GM03348 (cell line): ENCODE results near the gene NPHP4.

ENCODE experiments used
- DNase-seq: peaks from one replicate; pipeline ENCODE4 v3.0.0; 2012; ENCODE audit warnings: low spot score

Gene NPHP4

DNA sequence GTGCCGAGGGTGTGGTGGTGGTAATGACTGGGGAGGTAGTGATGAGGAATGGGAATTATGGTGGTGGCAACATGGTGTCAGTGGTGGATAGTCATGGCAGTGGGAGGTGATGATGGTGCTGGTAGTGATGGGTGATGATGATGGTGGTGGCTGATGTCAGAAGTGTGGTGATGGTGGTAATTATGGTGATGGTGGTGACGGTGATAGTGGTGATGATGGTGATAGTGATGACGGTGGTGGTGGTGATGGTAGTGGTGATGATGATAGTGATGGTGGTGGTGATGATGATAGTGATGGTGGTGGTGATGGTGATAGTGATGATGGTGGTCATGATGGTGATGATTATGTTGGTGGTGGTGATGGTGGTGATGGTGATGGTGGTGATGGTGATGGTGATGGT, 162.8 kb downstream of the NPHP4 start:
- no peak for DNase-seq

DNA sequence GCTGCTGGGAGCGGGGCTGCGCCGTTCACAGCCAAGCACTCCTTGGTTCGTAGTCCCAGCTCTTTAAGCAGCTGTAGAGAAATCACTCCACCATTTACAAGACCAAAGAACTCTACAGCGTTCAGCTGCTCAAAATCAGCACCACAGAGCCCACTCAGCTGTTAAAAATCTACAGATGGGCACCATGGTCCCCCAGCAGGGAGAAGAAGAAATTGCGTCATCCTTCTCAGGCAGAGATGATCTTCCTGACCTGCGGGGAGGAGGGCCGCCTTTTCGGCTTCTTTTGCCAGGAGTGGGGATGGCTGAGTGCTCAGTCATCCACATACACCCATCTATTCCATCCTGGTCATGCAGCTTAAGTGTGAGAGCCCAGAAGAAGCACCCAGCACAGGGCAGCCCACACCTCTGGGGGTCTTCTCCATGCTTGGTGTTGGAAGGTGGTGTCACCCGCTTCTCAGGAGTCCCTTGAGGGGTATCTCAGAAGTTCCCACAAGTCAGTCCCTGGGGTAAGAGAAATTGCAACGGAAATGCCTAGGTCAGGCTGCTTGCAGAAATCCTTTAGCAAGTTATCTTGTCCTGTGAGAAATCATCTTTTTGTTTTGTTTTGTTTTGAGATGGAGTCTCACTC, 163.8 kb downstream of the NPHP4 start:
- DNase-seq, result no peak

DNA sequence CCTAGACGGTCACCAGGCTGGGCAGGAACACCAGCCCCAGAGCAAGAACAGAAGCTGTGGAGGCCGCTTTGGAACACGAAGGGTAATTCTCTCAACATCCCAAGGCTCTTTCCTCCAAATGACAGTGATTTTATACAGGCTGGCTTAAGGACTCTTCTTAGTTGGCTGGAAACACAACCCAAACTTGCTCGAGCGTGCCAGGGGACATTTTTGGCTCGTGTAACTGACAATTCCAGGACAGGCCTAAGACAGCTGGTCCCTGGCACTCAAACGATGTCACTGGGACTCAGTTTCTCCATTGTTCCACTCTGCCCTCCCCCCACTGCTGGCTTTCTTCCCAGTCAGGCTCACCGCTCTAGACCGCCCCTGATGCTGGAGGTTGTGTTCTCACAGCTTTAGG, 164.7 kb downstream of the NPHP4 start:
- no peak for DNase-seq

DNA sequence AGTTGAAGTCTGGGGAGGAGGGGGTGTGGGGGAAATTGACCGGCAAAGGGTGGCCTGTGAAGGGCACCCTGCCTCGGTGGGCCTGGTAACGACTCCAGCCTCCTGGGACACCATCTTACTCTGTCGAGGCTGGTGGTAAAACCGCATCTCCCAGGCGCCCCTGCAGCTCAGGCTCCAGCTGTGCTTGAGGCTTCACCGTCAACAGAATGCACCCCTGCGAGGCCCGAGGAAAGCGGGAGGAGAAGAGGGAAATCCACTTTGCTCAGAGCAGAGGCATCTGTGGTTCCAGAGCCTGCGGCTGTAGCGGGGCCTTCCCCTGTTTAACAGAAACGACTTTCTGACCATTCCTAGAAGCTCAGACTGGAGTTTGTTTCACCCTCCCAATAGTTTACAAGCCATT, 165.6 kb downstream of the NPHP4 start:
- no peak for DNase-seq

DNA sequence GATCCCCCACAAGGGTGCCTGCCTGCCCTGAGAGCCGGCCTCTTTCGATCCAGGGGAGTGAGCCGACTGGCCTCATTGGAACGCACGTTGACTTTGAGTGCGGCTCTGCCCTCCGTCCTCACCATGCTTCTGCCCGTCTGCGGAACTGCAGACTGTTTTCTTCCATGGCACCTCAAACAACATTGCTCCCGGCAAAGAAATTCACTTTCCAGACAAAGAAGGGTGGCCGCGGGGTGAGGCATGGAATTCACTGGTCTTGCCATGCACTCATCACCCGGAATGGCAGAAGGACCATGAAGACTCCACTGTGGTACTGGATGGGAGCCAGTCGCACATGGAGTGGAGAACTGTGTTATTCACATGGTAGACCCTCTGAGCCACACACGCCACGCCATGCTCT, 169.5 kb downstream of the NPHP4 start:
- DNase-seq, result no peak

DNA sequence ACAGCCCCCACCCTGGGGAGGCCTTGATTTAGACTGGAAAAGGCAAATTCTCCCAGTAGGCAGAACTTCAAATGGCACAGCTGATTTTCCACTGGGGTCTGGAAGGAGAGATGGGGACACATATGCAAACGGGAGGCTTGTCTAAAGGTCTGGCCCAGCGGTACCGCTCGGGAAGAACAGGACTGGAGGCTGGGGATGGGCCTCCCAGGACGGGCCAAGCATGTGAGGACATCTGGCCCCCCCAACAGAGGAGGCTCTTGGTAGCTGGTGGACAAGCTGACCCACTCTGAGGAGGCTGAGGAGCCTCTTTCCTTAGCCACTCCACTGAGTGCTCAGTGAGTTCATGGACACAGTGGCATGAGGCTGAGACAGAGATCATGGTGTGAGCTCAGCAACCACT, 170.0 kb downstream of the NPHP4 start:
- DNase-seq, result no peak

DNA sequence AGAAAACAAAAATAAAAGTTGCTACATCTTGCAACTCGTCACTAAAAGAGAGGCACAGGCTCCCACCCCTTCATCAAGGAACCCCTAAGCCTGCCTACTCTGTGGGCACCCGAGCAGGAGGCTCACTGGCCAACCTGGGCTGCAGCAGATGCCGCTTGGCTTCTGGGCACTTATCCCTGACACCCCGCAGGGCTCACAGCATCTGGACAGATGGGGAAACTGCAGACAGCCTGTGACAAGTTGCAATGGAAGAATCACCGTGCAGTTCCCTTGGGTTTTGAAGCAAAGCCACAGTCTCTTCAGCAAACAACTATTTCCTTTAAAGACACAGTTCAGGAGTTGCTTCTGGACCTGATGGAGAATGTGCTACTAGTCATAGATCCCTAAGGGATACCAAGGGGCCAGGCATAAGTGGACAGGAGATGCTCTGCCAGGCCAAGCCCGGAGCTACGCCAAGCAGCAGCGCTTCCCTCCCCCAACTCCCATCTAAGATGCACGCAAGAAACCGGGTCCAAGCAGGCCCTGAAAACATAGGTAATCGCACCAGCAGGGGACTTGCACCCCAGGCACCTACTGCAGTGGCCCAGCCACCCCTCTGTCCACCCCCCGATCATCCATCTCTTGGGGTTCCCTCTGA, 170.6 kb downstream of the NPHP4 start:
- no peak for DNase-seq

DNA sequence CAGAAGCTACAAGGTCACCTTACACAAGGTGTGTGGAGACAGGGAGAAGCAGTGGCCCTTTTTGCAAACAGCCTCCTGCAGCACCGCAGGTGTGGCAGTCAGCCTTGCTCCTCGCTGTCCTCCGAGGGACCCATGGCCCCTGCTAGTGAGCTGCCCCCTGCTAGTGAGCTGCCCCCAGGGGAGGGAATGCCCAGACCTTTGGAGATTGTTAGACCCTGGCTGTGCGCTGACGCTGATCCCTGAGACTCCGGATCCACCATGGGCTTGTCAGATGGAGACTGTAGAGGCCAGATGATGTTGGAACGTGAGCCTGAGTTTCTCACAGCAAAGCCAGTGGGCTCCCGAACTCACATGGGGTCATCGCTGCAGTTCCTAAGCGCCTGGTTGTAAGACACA, 172.2 kb downstream of the NPHP4 start:
- no peak for DNase-seq

DNA sequence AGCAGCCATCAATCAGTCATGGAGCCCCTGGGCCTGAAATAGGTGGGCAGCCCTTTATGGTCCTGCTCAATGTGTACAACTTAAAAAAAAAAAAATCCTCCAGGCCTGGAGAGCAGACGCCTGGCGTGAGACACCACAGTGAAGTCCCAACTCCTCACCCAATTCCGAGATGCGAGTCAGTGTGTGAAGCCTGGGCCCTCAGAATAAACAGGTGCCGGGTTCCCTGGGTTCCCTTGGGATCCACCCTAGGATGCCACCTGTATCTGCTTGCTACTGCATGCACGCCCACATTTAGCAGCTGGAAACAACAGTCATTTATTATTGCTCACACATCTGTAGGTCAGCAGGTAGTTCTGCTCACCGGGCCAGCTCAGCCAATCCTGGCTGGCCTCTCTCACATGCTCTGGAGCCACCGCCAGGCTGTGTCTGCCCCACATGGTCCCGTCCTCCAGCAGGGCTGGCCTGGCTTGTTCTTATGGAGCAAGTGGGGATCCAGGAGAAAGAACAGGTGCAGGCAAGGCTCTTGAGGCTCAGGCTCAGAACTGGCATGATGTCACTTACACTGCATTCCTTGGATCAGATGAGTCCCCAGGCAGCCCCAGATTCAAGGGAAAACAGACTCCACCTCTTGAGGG, 172.7 kb downstream of the NPHP4 start:
- no peak for DNase-seq

DNA sequence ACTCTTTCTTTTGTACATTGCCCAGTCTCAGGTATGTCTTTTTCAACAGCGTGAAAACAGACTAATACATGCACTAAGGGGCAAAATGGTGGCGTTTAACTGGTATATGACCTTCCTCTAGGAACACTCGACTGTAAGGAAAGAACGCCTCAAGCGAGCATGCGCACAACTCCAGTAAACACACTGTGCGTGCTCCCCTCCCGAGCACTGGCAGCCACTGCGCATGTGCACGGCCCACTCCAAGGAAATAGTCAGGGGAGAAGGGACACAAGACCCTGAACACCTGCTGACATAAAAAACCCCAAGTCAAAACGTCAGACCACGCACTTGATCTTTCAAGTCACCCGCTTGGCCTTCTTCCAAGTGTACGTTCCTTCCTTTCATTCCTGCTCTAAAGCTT, 173.5 kb downstream of the NPHP4 start:
- no peak for DNase-seq

DNA sequence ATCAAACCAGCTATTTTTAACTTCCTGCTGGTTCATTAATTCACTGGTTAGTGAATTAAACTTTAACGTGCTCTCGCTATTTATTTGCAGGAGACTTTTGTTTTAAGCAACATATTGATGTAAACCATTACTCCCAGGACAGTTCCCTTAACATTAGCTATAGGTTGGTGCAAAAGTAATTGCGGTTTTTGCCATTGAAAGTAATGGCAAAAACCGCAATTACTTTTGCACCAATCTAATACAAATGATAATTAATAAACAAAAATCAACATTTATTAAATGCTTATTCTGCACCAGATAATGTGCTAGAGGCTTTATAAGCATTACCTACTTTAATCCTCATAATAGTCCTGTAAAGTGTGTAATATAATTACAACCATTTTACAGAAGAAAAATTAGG, 176.5 kb downstream of the NPHP4 start:
- DNase-seq, result no peak

DNA sequence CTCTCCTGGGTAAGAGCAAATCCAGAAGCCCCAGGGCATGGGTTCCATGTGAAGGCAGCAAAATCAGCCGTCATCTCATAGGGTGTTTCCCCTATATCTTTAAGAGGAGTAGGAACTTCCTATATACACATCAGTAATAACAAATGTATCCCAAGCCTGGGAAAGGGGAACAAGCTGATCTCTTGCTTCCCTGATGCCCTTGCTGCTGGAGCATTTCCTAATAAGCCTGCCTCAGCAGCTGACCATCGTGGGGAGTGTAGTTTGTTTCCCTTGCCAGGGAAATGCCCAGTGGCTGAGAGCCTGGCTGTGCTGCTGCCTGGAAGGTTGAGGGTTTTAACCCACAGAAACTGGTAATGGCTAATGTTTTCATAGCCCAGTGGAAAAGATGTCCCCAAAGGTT, 177.0 kb downstream of the NPHP4 start:
- no peak for DNase-seq

DNA sequence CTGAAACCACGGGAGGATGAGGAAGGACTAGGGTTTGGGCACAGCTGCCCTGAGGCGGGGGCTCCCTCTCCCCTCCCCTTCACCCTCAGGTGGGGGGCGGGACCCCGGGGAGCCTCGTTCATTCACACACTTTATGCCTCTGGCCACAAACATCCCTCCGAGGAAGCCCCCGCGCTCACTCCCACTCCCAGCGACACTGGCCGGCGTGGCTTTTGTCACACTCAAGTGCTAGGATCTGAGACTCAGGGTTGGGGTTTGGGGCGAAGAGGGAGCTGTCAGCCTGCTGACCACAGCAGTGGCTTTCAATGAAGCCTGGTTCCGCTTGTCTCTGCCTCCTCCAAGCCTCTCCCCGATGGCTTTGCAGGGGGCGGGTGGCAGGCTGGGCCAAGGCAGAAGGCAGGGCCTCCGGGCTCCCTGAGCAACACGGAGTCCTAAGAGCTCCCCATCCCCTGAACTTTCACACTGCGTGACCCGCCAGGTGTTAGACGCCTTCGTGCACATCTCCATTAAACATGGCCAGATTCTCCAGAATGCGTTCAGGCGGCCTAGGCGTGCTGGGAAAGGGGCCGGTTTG, 178.1 kb downstream of the NPHP4 start:
- DNase-seq, result no peak

DNA sequence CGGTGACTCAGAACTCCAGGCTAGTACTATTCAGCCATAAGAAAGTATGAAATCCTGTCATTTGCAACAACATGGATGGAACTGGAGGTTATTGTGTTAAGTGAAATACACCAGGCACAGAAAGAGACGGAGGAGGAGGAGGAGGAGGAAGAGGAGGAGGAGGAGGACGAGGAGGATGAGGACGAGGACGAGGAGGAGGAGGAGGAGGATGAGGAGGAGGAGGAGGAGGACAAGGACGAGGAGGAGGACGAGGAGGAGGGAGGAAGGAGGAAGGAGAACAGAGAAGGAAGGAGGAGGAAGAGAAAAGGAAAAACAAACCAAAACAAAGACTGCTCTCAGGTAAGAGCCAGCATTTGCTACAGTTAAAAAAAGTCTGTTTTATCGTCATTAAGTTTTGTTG, 178.7 kb downstream of the NPHP4 start:
- DNase-seq, result no peak
